ENCODE results near the gene PTPRT.

DNA sequence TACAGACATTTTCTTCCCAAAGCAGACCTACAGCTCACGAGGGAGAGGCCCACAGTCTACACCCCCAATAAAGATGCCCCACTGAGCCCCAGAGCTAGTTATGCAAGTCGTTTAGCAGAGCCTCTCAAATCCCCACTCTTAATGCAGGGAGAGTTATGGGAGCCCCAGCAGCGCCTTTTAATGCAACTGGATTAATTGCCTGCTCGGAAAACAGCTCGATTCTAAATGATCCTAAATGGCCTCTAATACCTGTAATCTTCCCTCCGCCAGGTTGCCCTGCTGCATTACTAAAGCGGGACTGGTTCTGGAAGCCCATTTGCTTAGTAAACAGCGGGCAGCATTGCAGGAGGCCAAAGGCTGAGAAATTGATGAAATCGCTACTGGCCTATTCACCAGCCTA is 656.9 kb downstream of the PTPRT start:
- no peak for TF ChIP-seq POLR2A (IDR thresholded peaks at IDR 0.05)
- TF ChIP-seq EP300 (IDR thresholded peaks at IDR 0.05) = no peak

All from ovary (tissue), 1 donor.